HG03565 (cell line): ENCODE data around the gene FBLN5.

Experiments used
- ATAC-seq: cut with Tn5 transposase; IDR thresholded peaks from one replicate; pipeline ENCODE4 v1.9.1; 2021; ENCODE audit warnings: mild to moderate bottlenecking, moderate library complexity; ENCODE audit not compliant: unreplicated experiment

Gene FBLN5, protein sequence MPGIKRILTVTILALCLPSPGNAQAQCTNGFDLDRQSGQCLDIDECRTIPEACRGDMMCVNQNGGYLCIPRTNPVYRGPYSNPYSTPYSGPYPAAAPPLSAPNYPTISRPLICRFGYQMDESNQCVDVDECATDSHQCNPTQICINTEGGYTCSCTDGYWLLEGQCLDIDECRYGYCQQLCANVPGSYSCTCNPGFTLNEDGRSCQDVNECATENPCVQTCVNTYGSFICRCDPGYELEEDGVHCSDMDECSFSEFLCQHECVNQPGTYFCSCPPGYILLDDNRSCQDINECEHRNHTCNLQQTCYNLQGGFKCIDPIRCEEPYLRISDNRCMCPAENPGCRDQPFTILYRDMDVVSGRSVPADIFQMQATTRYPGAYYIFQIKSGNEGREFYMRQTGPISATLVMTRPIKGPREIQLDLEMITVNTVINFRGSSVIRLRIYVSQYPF

DNA sequence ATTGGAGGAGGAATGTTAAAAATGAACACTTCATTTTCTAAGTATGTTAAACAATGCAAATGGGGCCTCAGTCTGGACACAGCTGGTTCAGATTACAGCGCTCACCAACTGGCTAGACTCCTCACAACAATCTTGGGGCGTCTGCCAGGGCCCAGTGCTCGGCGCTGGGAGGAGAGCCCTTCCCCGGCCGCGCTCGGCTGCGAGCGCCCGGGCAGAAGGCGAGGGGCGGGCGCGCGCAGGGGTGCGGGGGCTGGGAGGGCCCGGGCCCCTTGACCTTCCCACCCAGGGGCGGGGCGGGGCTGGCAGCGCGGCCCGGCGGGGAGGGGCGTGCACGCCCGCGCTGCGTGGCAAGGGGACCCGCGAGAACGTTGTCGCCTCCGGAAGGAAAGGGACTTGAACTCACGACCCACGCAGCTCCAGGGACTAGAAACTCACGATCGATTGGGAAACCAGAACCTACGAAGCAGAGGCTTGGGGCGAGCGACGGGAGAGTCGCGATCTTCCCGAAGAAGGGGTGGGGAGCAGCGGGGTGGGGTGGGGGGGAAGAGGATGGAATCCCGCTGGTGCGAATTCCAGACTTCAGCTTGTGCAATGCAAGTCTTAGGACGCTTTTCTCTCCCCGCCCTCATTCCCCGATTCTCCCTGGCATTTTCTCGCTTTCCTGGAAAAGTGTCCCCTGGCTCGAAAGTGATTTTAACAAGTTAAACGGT, at the start of gene FBLN5:
Gene FBLN5, minus strand, starts transcription at position 220 of the 710 bp plus-strand sequence. CDS start 465 bp downstream, outside the sequence.
- ATAC-seq, result no peak

DNA sequence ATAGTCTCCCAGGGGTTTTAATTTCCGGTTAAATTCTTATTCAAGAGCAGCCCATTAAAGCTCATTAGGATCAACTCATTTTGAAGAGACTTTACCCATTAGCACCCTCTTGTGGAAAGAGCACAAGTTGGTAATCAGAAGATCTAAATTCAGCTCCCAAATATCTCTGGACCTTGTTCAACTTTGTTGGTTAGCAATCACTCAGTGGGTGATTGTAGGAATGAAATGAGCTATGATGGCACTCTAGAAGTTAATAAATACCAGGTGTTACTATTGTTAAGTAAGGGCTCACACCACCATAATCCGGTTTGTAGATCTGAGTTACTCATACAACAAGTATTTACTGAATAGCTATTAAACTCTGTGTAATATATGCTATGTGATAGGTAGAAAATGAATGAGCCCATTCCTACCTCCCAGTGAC, 49.5 kb upstream of the FBLN5 start:
- ATAC-seq, result no peak

GRCh38 chr14:91987192-91987591, 39.7 kb upstream of the FBLN5 start:
- no peak for ATAC-seq

DNA sequence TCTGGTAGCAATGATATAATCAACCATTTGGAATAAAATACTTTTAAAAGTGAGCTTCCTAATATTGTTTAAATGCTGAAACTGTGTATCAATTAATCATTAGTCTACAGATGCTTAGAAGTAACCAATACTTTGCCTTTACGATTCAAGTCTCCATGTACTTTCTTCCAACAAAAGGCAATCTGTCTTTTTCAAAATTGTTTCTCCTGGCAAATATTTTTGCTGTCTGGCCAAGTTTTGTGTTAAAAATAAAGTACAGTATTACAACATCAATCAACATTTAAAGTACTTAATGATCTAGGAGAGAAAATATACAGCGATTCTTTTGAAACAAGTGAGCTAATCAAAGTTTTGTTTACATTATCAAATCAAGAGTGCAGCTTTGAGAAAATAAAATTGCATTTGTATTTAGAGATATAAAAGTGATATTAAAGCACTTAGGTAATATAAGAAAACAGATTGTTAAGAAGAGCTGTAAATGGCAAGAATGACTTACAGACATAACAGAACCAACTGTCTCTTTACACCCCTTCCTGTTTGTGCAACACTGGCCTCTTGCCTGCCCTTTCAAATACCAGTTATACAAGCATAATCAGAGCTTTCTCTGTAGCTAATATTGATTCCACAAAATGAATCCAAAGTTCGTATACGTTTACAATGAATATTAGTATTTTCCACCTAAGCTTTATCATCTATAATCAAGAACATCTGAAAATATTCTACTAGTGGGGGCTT, 38.2 kb upstream of the FBLN5 start:
- ATAC-seq, result no peak

- ATAC-seq, result no peak
These were observed 37.5 kb upstream of the FBLN5 start for GRCh38 chr14:91985008-91985407.

DNA sequence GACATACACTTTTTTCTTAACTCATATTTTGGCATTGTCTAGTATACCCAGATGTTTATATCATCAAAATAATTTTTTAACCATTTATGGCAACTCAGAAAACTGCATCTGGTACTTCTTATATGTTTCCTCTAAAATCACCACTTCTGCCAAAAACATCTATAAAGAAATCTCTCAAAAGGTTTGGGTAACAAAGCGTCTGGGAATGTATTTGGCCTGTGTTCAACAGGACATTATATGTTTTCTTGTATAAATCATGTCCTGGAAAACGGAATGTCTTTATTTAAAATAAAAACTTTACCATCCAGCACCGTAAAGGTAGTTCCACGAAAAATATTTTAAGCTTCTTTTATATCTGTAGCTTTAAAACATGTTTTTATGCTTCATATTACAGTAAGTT, 36.1 kb upstream of the FBLN5 start:
- no peak for ATAC-seq

DNA sequence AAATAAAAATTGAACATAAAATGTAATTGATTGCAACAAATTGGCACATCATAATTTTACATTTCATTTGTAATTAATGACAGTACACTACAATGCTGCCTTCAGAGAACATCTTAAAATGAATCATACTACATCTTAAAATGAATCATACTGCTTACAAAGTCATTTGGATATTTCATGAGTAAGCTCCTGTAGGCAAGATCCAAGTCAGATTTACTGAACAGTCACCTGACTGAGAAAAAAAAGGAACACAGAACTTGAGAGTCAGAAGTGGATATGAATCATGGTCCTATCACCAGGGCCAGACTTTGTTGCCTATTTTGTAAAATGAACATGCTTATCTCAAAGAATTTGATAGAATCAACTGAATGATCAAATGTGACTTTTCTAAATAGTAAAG, 32.7 kb upstream of the FBLN5 start:
- peak; percentile 82 for ATAC-seq

- ATAC-seq, result no peak
These were observed 30.4 kb upstream of the FBLN5 start for GRCh38 chr14:91977884-91978283.

DNA sequence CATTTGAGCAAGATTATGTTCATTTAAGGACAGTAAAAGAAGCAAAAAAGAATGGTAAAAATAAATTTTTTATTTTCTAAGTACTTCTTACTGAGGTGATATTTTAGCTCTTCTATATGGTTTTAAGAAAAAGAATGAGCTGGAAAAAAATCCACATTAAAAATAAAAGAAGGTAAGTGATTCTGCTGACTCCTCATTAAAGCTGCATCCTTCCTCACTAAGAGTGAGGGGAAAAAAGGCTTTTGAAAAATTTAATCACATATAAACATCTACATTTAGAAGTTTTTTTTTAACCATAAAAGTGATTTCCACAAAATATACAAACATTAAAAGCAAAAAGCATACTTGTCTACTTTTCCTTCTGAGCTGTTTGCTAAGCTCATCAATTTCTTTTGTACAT, 28.3 kb upstream of the FBLN5 start:
- no peak for ATAC-seq

GRCh38 chr14:91971188-91971778, 23.8 kb upstream of the FBLN5 start:
- no peak for ATAC-seq

- ATAC-seq, result no peak
These were observed 20.8 kb upstream of the FBLN5 start for GRCh38 chr14:91968280-91968679.

DNA sequence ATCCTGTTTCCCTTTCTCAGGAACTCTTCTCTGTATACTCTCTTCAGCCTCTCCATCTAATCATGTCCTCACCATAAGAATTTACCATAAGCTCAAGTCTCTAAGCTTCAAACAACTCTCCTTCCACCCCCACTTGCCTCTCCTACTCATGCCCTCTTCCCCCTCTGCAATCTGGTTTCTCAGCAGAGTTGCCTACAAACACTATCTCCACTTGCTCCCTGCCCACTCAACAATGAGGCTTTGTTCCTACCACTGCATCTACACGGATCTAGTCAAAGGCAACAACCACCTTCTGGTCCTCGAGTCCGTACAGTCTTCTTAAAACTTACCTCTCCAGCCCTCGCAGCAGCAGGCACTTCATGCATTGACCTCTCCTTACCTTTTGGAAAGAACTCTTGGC, 17.2 kb upstream of the FBLN5 start:
- no peak for ATAC-seq

- no peak for ATAC-seq
These were observed 16.5 kb upstream of the FBLN5 start for GRCh38 chr14:91964011-91964410.

DNA sequence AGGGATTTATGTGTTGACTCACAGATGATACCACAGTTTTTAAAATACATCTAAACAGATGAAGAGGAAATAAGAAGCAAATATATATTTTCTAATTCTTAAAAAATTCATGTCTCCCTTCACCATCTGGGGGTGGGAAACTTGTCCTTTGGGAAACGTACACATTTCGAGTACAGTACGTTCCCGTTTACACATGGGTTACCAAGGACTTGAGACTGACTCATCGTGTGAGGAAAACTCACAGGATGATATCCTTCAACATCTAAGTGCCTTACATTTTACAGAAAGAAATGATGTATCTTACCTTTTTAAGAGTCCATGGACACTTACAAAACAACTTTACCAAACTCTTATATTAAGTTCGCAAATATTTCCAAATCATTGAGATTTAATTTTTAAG, 16.0 kb upstream of the FBLN5 start:
- ATAC-seq, result no peak

DNA sequence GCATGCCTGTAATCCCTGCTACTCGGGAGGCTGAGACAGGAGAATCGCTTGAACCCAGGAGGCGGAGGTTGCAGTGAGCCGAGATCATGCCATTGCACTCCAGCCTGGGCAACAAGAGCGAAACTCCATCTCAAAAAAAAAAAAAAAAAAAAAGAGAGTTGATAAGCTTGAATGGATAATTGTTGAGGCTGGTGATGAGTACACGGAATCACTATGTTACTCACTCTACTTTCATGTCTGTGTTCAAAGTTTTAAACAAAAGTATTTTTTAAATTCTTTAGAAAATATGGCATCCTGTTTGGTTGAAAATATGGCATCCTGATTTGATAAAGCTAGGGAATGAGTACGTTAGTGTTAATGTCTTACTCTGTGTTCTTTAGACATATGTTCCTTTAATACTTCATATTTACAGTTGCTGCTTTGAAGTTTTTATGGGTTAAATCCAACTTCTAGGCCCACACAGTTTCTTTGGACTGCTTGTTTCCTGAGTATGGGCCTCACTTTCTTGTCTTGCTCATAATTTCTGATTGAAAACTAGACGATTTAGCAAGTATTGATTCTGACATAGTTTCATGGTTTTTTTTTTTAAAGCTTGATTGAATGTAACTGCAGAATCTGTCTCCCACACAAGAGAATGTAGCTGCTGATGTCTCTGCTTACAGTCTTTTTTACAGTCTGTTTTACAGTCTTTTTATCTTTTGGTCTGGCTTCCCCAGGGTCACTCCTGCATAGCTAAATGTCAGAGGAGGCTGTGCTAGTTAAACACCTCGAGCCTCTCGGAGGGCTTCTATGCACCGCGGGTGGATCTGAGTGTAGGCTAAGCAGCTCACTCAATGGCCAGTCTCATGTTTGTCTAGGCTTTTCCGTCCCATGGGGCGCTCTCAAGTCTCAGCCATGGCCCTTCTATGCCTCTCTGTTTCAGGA, 14.1 kb upstream of the FBLN5 start:
- no peak for ATAC-seq

GRCh38 chr14:91957876-91958313, 10.4 kb upstream of the FBLN5 start:
- no peak for ATAC-seq

GRCh38 chr14:91956616-91957015, 9.1 kb upstream of the FBLN5 start:
- ATAC-seq, result no peak

DNA sequence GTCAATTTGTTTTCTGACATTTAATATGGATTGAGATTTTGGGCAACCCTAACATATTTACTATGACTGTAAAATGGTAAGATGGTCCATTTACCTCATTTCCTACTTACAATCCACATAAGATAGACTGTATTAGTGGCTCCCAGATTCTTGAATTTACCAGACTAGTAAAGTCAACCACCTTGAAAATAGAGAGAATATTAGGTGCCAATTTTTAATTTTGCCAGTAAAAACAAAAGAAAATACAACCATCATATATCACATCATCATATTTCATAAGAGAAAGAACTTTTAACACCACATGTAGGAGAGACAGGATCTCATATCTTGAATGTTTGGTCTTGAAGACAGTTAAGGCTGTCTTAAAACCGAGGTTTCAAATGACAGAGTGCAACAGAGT, 7.7 kb upstream of the FBLN5 start:
- ATAC-seq, result no peak

DNA sequence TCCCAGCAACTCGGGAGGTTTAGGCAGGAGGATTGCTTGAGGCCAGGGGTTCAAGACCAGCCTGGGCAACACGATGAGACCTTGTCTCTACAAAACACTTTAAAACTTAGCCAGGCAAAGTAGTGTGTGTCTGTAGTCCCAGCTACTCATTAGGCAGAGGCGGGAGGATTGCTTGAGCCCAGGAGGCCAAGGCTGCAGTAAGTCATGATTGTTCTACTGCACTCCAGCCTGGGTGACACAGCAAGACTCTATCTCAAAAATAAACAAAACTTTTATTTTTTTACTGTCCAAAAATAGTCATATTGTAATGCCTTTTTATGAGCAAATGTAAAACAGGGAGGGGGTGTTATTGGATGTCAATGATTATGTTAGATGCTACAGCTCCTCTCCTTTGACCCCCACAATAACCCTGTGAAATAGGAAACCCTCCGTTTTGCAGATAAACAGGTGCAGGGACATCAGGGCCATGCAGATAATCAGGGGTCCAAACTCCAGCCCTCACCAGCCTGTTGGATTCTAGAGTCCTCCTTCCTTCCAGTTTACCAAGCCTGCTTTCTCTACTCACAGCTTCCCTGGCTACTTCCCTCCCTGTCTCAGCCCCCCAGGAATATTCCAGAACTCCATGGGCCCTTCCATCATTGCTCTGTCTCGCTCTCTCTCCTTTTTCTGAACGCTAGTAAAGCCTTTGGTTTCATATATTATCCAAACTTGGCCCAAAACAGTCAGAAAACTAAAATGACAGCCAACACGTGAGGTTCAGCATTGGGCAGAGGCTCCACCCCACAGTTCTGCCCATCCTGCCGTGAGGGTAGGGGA, 5.9 kb upstream of the FBLN5 start:
- ATAC-seq, result no peak
